ENCODE measurements around the gene FOXN3.

GRCh38 chr14:89138846-89139245 is 278.2 kb downstream of the FOXN3 start:
- TF ChIP-seq CTCF (IDR thresholded peaks at IDR 0.05) (no peak), EP300 (IDR thresholded peaks at IDR 0.05) (no peak)
